SU-DHL-6 (cell line): Measurements from ENCODE around the gene CYSTM1.

Source experiments
- CTCF ChIP-seq: fragments of 200-600 bp; sonication (generic); IDR thresholded peaks from one replicate; pipeline ENCODE4 v1.5.1; 2017; ENCODE audit warnings: antibody characterized with exemption, mild to moderate bottlenecking, low read length, moderate library complexity; ENCODE audit not compliant: insufficient read depth, poor library complexity, severe bottlenecking
- EZH2phosphoT487 ChIP-seq: fragments of 200-600 bp; sonication (generic), shearing (Covaris generic); conservative IDR thresholded peaks from 2 replicates; pipeline ENCODE4 v1.6.1; 2018; ENCODE audit warnings: mild to moderate bottlenecking, antibody characterized with exemption, low read length, moderate library complexity, mixed read lengths

DNA sequence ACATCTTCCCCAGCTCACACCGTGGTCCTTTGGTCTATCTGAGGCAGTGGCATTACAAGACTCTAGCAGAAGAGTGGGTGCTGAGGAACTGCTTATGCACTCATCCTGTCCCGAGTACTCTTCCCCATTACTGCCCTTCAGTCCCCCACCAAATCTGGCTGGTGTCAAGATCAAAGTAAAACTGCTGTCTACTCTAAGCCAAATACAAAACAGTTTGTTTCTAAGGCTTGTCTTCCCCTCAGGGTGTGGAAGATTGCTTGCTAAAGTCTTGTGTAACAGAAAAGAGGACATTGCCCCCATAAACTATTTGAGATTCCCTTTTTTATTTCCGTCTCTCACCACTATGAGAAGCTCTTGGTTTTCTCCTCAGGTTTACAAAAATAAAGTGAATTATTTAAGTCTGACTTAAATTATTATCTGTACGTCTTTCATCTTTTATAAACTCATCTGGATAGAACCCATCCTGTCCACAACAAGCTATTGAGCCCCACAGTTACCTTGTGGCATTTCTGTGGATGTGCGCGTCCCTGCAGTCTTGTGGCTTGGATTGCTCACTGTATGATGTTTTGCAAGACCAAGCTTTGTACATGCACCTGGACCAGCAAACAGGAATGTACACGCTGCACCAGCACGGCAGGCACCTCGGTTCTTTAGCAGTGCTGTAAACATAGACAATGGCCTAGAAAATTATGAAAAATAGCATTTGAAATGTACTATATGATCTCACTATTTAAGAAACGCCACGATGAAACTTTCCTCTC lies 61.0 kb downstream of the CYSTM1 start:
- TF ChIP-seq CTCF, result no peak
- no peak for TF ChIP-seq EZH2phosphoT487
